Measurements from ENCODE around the gene KLK7.
"Not testable (repeated sequence)": the region's sequence is repeated elsewhere in the genome, so short reads cannot be mapped to it uniquely, and the experiment has no call there.

Gene KLK7

GRCh38 chr19:50978772-50979390 is 4.8 kb downstream of the KLK7 start:
- no peak for DNase-seq (ENCODE audit: low read depth in 2 of 2)

GRCh38 chr19:50977626-50978025 is 6.1 kb downstream of the KLK7 start:
- no peak for DNase-seq (ENCODE audit: low read depth in 2 of 2)

- DNase-seq (ENCODE audit: low read depth in 2 of 2): no peak
These were observed 8.0 kb downstream of the KLK7 start for GRCh38 chr19:50975766-50976165.

- DNase-seq (ENCODE audit: low read depth in 2 of 2): no peak
These were observed 8.8 kb downstream of the KLK7 start for GRCh38 chr19:50974702-50975556.

DNA sequence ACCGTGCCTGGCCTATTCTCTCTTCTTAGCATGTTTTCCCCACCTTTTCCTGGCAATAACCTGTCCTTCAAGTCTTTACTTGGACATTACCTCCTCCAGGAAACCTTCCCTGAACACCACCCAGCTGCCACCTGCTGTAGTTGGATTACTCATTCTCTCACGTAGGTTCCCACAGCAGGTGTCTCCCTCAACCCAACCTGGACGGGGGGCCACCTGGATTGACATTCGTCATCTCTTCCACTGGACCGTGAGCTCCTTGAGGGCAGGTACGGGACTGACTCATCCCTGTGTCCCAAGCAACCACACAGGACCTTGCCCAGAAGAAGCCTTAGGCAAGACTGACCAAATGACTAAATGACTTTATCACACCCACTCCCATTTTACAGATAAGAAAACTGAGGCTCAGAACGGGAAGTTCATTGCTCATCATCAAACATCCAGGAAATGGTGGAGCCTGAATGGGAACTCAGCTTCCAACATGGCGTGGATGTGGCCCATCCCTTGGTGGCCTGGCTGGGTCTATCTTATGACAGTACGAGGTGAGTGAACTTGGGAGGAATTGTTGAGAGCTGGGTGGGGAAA is 10.8 kb downstream of the KLK7 start:
- no peak for DNase-seq (ENCODE audit: low read depth in 2 of 2)

DNA sequence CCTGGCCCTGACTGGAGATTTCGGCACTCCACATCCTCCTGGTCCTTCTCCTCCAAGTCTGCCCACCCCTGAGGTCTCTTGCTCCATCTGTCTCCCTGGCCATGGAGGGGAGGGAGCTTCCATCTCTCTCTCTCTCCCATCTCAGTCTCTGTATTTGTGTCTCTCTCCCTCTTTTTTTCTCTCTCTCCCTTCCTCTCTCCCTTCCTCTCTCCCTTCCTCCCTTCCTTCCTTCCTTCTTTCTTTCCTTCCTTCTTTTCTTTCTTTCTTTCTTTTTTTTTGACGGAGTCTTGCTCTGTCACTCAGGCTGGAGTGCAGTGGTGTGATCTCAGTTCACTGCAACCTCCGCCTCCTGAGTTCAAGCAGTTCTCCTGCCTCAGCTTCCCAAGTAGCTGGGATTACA is 13.9 kb downstream of the KLK7 start:
- not testable (repeated sequence) for DNase-seq (ENCODE audit: low read depth in 2 of 2)

- no peak for DNase-seq (ENCODE audit: low read depth in 2 of 2)
These were observed 14.3 kb downstream of the KLK7 start, which contains the start of gene KLK6 for GRCh38 chr19:50969413-50969760. Gene KLK6 (minus strand): TSS chr19:50969591. CDS start chr19:50968104, 1,487 bp downstream.

GRCh38 chr19:50968716-50969412 is 14.9 kb downstream of the KLK7 start:
- DNase-seq (ENCODE audit: low read depth in 2 of 2): no peak

- no peak for DNase-seq (ENCODE audit: low read depth in 2 of 2)
These were observed 15.6 kb downstream of the KLK7 start for GRCh38 chr19:50967929-50968715.

GRCh38 chr19:50964266-50964665 is 19.5 kb downstream of the KLK7 start:
- DNase-seq (ENCODE audit: low read depth in 2 of 2): no peak

DNA sequence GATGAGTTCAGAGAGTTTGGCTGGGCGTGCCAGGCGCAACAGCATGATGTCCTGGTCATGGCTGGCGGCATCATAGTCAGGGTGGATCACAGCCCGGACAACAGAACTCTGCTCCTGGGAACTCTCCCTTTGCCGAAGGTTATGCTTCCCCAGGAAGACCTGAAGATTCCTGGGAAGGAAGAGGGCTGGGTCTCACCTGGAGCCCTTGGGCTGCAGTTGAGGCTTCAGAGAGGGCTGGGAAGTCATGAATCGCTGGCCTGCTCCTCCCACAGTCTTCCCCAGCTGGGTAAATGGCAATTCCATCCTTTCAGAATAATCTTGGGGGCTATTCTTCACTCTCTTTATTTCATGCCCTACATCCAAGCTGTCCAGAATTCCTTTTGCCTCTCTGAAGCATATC is 20.3 kb downstream of the KLK7 start:
- DNase-seq (ENCODE audit: low read depth in 2 of 2): no peak

- no peak for DNase-seq (ENCODE audit: low read depth in 2 of 2)
These were observed 21.5 kb downstream of the KLK7 start for GRCh38 chr19:50962245-50962644.

GRCh38 chr19:50959731-50960500 is 23.8 kb downstream of the KLK7 start:
- DNase-seq (ENCODE audit: low read depth in 2 of 2): no peak

- DNase-seq (ENCODE audit: low read depth in 2 of 2): no peak
These were observed 26.1 kb downstream of the KLK7 start for GRCh38 chr19:50957587-50957986.

DNA sequence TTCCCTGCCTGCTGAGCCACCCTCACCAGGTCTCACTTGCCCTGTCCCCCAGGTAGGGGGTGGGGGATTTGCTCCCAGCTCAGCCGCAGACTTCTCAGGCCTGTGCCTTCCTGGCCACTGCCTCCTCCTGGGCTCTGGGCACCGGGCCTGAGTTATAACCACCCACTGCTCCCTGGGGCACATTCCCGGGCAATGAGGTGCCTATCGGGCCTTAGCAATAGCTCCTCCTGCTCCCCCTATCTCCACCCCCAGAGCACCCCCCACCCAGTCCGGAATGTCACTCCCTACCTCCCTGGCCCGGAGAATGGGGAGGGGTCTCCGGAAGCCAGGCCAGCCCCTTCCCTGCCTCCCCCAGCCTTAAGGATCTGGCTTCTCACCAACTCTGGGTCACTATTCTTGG is 30.8 kb downstream of the KLK7 start, which contains the start of gene KLK5:
Gene KLK5, minus strand, starts transcription at position 129 of the 400 bp plus-strand sequence. CDS start 381 bp downstream, outside the sequence.
- DNase-seq (ENCODE audit: low read depth in 2 of 2): no peak

- DNase-seq (ENCODE audit: low read depth in 2 of 2): no peak
These were observed 33.9 kb downstream of the KLK7 start for GRCh38 chr19:50949861-50950260.

- no peak for DNase-seq (ENCODE audit: low read depth in 2 of 2)
These were observed 36.6 kb downstream of the KLK7 start for GRCh38 chr19:50947123-50947522.

- no peak for DNase-seq (ENCODE audit: low read depth in 2 of 2)
These were observed 38.9 kb downstream of the KLK7 start for GRCh38 chr19:50944795-50945194.

GRCh38 chr19:50943074-50943828 is 40.5 kb downstream of the KLK7 start:
- no peak for DNase-seq (ENCODE audit: low read depth in 2 of 2)

GRCh38 chr19:50939596-50939995 is 44.1 kb downstream of the KLK7 start:
- no peak for DNase-seq (ENCODE audit: low read depth in 2 of 2)
